Neural cell (in vitro differentiated cells): ENCODE measurements around the gene MRPL1. TPM values are rescaled to one million over a fixed set of nuclear protein-coding genes. Genes with fewer than 3 reads are reported as not detected.

Experiments
- H2AFZ ChIP-seq: fragments of 200-600, 300-800 bp; sonication (generic), shearing (Covaris generic); 2 replicates; pipeline ENCODE4 v1.6.0; 2014; ENCODE audit warnings: low read depth, mild to moderate bottlenecking, antibody characterized with exemption, low read length, moderate library complexity
- H3F3A ChIP-seq: fragments of 200-600 bp; shearing (Covaris generic); 2 replicates; pipeline ENCODE4 v1.6.1; 2016; ENCODE audit warnings: mild to moderate bottlenecking, moderate library complexity, mixed read lengths, antibody characterized with exemption, low read length; ENCODE audit not compliant: insufficient read depth, poor library complexity, severe bottlenecking
- H3K27ac ChIP-seq: fragments of 200-600, 300-800 bp; sonication (generic), shearing (Covaris generic); 2 replicates; pipeline ENCODE4 v1.5.1; 2014; ENCODE audit warnings: mild to moderate bottlenecking, low read length, moderate library complexity
- H3K27me3 ChIP-seq: fragments of 300-800, 200-600 bp; sonication (generic), shearing (Covaris generic); 2 replicates; pipeline ENCODE4 v1.6.0; 2014; ENCODE audit warnings: mild to moderate bottlenecking, low read depth, low read length, moderate library complexity; ENCODE audit not compliant: insufficient read depth
- H3K36me3 ChIP-seq: fragments of 300-800, 200-600 bp; sonication (generic), shearing (Covaris generic); 2 replicates; pipeline ENCODE4 v1.5.1; 2014; ENCODE audit warnings: mild to moderate bottlenecking, antibody characterized with exemption, low read length, moderate library complexity; ENCODE audit not compliant: insufficient read depth
- H3K4me2 ChIP-seq: fragments of 300-800, 200-600 bp; sonication (generic), shearing (Covaris generic); 2 replicates; pipeline ENCODE4 v1.6.0; 2014; ENCODE audit warnings: mild to moderate bottlenecking, low read length
- H3K4me3 ChIP-seq: fragments of 300-800, 200-600 bp; sonication (generic), shearing (Covaris generic); 2 replicates; pipeline ENCODE4 v1.5.1; 2014; ENCODE audit warnings: mild to moderate bottlenecking, low read length, moderate library complexity
- H3K79me2 ChIP-seq: fragments of 200-600 bp; shearing (Covaris generic); replicated peaks from 2 replicates; pipeline ENCODE4 v1.6.0; 2014; ENCODE audit warnings: mild to moderate bottlenecking, low read length, moderate library complexity; ENCODE audit not compliant: insufficient read depth
- H3K9ac ChIP-seq: fragments of 300-800, 200-600 bp; sonication (generic), shearing (Covaris generic); 2 replicates; pipeline ENCODE4 v1.6.1; 2016; ENCODE audit warnings: mild to moderate bottlenecking, low read length, mixed read lengths
- H3K9me2 ChIP-seq: fragments of 200-600 bp; shearing (Covaris generic); 2 replicates; pipeline ENCODE4 v1.6.1; 2016; ENCODE audit warnings: mild to moderate bottlenecking, low read length, mixed read lengths; ENCODE audit not compliant: insufficient read depth
- H3K9me3 ChIP-seq: fragments of 200-600, 300-800 bp; sonication (generic), shearing (Covaris generic); 2 replicates; pipeline ENCODE4 v1.6.1; 2016; ENCODE audit warnings: mild to moderate bottlenecking, mixed run types, low read length, moderate library complexity, mixed read lengths
- H4K20me1 ChIP-seq: fragments of 200-600 bp; shearing (Covaris generic); 2 replicates; pipeline ENCODE4 v1.6.1; 2016; ENCODE audit warnings: mild to moderate bottlenecking, mixed run types; ENCODE audit not compliant: insufficient read depth
- EP300 ChIP-seq: fragments of 450-650 bp; conservative IDR thresholded peaks from 2 replicates; pipeline ENCODE4 v1.6.1; 2014; ENCODE audit warnings: antibody characterized with exemption, mild to moderate bottlenecking, moderate library complexity; ENCODE audit not compliant: poor library complexity, severe bottlenecking
- EZH2 ChIP-seq: fragments of 200-600, 300-800 bp; shearing (Covaris generic), sonication (generic); IDR thresholded peaks from 2 replicates; pipeline ENCODE4 v1.6.1; 2014; ENCODE audit warnings: antibody characterized with exemption, low read length, borderline replicate concordance, mild to moderate bottlenecking; ENCODE audit not compliant: insufficient read depth, poor library complexity, severe bottlenecking
- MXI1 ChIP-seq: fragments of 450-650 bp; conservative IDR thresholded peaks from 2 replicates; pipeline ENCODE4 v1.6.1; 2014; ENCODE audit warnings: antibody characterized with exemption, mild to moderate bottlenecking; ENCODE audit not compliant: poor library complexity, severe bottlenecking
- POLR2AphosphoS5 ChIP-seq: IDR thresholded peaks from 2 replicates; pipeline ENCODE4 v1.6.1; 2012
- RAD21 ChIP-seq: fragments of 450-650 bp; conservative IDR thresholded peaks from 2 replicates; pipeline ENCODE4 v1.6.1; 2014; ENCODE audit warnings: antibody characterized with exemption, mild to moderate bottlenecking, moderate library complexity
- REST ChIP-seq: IDR thresholded peaks from 2 replicates; pipeline ENCODE4 v1.6.1; 2012; ENCODE audit warnings: borderline replicate concordance
- SMC3 ChIP-seq: fragments of 450-650 bp; conservative IDR thresholded peaks from 2 replicates; pipeline ENCODE4 v1.6.1; 2014; ENCODE audit warnings: antibody characterized with exemption, mild to moderate bottlenecking, moderate library complexity; ENCODE audit not compliant: poor library complexity
- TAF1 ChIP-seq: IDR thresholded peaks from 2 replicates; pipeline ENCODE4 v1.6.1; 2012; ENCODE audit warnings: low read depth
- polyA plus RNA-seq: library from polyadenylated mRNA; depleted of rRNA; stranded (reverse); fragments of >200 nt; gene quantifications from 2 replicates; pipeline ENCODE4 v1.2.3, GENCODE V29; 2014
- TF ChIP-seq, protein P1 (sequence below): fragments of 450-650 bp; IDR thresholded peaks from 2 replicates; pipeline ENCODE4 v1.5.1; 2014; ENCODE audit warnings: antibody characterized with exemption, mild to moderate bottlenecking, moderate library complexity; ENCODE audit not compliant: poor library complexity, severe bottlenecking

The MRPL1 gene
- polyA plus RNA-seq, 1 donor from 2014 or later: 41.9 TPM

DNA sequence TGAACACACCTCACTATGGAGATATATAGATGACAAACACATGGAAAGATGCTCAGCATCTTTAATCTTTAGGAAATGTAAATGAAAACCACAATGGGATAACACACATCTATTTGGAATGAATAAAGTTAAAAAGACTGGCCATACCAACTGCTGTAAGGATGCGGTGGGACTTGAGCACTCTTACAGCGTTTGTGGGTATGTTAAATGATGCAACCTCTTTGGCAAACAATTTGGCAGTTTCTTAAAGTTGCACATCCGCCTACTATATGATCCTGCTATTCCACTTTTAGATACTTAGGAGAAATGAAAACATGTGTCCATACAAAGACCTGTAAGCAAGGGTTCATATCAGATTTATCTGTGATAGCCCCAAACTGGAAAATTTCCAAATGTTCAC is 50.7 kb downstream of the MRPL1 start:
- Histone ChIP-seq H3F3A (no peaks in the 10 kb centered on the region), H3K4me3 (no peak overlapping the region), H3K36me3 (no peaks in the 10 kb centered on the region), H3K79me2 (no peaks in the 10 kb centered on the region), H3K9me2 (no peaks in the 10 kb centered on the region), H2AFZ (no peak overlapping the region), H3K4me2 (no peak overlapping the region), H3K9me3 (no peaks in the 10 kb centered on the region), H3K27ac (no peak overlapping the region), H4K20me1 (no peaks in the 10 kb centered on the region), H3K27me3 (no peaks in the 10 kb centered on the region), H3K9ac (no peak overlapping the region)
- TF ChIP-seq, protein P1, sequence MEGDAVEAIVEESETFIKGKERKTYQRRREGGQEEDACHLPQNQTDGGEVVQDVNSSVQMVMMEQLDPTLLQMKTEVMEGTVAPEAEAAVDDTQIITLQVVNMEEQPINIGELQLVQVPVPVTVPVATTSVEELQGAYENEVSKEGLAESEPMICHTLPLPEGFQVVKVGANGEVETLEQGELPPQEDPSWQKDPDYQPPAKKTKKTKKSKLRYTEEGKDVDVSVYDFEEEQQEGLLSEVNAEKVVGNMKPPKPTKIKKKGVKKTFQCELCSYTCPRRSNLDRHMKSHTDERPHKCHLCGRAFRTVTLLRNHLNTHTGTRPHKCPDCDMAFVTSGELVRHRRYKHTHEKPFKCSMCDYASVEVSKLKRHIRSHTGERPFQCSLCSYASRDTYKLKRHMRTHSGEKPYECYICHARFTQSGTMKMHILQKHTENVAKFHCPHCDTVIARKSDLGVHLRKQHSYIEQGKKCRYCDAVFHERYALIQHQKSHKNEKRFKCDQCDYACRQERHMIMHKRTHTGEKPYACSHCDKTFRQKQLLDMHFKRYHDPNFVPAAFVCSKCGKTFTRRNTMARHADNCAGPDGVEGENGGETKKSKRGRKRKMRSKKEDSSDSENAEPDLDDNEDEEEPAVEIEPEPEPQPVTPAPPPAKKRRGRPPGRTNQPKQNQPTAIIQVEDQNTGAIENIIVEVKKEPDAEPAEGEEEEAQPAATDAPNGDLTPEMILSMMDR: no peak
- TF ChIP-seq MXI1: no peak
- no peak for TF ChIP-seq EZH2

DNA sequence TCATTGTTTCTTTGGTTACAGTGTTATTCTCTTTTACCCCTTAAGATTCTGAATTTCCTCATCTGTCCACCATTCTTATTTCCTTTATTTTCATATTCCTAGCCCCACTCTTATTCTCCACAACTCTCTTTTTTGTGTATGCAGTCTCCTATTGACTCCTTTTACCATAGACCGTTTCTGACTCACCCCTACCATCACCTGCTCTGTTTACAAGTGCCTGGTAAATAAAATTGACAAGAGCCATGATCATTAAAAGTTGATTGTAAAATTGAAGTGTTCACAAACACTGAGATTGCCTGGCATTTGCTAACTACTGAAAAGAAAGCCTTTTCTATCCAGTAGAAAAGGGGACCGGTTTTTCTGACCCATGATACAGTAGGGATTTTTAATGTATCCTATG is 54.4 kb downstream of the MRPL1 start:
- H3K4me3 ChIP-seq: no peak overlapping the region
- H3F3A ChIP-seq: no peaks in the 10 kb centered on the region
- H3K36me3 ChIP-seq: no peaks in the 10 kb centered on the region
- no peak overlapping the region for H2AFZ ChIP-seq
- no peak for TF ChIP-seq MXI1
- TF ChIP-seq REST: no peak
- TF ChIP-seq TAF1: no peak
- TF ChIP-seq, protein P1: no peak
- no peak for TF ChIP-seq RAD21
- TF ChIP-seq EP300: no peak
- TF ChIP-seq EZH2: no peak
- TF ChIP-seq POLR2AphosphoS5: no peak
- TF ChIP-seq SMC3: no peak
- no peak overlapping the region for H3K9ac ChIP-seq
- H3K9me2 ChIP-seq: no peaks in the 10 kb centered on the region
- no peaks in the 10 kb centered on the region for H3K27me3 ChIP-seq
- no peak overlapping the region for H3K4me2 ChIP-seq
- no peaks in the 10 kb centered on the region for H3K9me3 ChIP-seq
- H4K20me1 ChIP-seq: no peaks in the 10 kb centered on the region
- no peak overlapping the region for H3K27ac ChIP-seq
- no peaks in the 10 kb centered on the region for H3K79me2 ChIP-seq
